ENCODE results near the gene TIMM29.

TIMM29 gene

GRCh38 chr19:10928563-10929401, at the start of gene TIMM29, which contains the start of gene YIPF2:
Gene TIMM29, plus strand, starts transcription at chr19:10928811. Its CDS starts 12 bp downstream, at chr19:10928823.
Gene YIPF2, minus strand, starts transcription at chr19:10928639. Its CDS starts 229 bp downstream, at chr19:10928410.
- DNase-seq (ENCODE audit: low spot score), result peak; percentile 96

DNA sequence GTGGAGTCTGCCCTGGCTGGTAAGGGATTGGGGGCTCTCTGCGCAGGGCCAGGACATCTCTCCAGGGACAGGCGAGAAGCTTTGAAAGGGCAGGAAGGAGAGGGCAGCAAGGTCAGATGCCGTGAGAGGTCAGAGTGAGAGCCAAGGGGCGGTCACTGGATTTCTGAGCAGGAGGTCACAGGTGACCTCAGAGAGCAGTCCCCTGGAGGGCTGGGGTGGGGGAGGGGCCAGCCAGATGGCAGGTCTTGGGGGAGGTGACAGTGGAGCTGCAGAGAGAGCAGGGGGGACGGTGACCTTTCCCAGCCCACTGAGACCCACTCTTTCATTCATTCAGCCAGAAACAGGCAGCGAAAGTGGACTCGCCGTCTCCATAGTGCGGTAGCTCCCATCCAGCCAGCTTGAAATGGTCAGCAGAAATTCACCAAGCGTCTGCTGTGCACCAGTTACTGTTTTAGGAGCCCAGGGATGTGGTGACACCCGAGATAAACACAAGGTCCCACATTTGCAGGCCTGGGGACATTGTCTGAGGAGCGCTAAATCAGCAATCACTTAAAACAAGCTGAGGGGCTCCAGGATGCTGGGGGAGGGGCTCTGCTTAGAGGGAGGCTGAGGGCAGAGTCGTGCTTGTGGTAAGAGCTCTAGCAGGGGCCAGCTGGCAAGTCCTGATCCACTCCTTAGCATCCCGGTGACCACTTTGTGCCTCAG, 47.1 kb upstream of the TIMM29 start:
- DNase-seq (ENCODE audit: low spot score), result no peak

DNA sequence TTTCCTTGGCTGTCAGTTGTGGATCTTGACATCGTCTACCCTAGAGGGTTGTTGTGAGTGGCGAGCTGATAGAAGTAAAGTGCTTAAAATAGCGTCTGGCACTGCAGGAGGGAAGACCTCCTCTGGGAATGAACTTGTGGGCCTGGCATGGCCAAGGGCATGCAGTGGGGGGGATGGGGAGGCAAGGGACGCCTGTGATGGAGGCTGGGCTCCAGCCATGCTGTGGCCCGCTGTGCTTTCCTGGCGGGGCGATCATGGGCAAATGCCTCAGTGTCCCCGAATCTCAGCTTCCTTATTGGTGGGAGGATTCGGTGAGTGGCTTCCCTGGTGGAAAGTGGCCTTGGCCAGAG, 46.5 kb upstream of the TIMM29 start:
- no peak for DNase-seq (ENCODE audit: low spot score)

- no peak for DNase-seq (ENCODE audit: low spot score)
These were observed 44.3 kb upstream of the TIMM29 start for GRCh38 chr19:10884274-10884673.

DNA sequence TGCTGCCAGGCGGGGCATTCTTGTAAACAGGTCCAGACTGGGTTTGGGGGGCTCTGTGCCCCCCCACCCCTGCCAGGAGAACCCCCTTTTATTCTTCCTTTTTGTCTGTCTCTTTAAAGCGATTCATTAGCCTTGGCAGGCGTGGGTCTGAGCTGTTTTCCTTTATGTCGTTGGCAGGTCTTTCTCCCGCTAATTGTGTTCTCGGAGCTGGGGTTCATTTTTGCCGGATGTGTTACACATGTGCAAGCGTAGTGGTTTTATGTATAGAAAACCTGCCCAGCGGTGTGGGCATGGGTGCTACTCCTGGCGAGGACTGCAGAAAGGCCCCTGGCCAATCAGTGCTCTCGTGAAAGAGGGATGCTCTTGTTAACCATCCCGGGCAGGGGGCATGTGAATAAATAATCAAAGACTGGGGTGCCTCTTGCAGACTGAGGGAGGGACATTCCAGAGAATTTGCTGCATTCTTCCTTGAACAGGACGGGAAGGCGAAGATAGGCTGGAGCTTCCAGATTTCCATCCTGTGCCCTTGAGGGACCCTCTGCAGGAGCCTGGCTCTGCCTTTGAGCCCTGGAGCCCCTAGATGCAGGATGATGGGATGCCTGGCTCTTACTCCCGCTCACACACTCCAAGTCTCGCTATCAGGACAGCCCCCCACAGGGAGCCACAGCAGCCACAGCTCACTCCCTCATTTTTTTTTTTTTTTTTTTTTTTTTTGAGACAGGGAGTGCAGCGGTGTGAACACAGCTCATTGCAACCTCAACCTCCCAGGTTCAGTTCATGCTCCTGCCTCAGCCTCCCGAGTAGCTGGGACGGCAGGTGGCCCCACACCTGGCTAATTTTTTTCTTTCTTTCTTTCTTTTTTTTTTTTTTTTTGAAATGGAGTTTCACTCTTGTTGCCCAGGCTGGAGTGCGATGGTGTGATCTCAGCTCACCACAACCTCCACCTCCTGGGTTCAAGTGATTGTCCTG, 43.1 kb upstream of the TIMM29 start:
- DNase-seq (ENCODE audit: low spot score), result no peak

DNA sequence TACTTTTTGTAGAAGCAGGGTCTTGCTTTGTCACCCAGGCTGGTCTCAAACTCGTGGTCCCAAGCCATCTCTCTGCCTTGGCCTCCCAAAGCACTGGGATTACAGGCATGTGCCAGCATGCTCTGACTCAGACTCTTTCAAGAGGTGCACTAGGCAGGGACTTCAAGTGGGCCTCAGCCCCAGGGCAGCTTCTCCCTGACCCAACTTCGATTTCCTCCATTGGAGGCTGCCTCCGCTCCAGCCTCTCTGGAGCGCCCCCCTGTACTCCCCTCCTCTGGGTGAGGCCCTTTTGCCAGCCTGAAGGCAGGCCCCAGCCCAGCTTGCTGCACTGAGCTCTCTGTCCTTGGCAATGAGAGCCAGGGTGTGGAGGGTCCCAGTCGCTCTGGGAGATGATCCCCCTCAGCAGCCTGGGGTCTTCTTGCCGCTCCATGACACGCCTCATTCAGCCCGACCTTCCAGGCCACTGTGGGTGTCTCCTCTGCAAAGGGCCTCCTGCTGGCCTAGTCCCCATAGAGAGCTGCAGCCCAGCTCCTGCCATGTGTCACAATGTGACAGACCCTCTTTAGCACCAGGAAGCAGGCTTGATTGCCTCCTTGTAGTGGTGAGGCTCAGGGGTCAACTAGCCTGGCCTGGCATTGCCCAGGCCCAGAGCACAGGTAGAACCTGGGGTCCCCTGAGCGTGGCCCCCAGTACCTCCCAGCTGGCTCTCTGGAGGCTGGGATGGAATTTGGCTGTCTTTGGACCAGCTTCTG, 40.8 kb upstream of the TIMM29 start:
- no peak for DNase-seq (ENCODE audit: low spot score)

DNA sequence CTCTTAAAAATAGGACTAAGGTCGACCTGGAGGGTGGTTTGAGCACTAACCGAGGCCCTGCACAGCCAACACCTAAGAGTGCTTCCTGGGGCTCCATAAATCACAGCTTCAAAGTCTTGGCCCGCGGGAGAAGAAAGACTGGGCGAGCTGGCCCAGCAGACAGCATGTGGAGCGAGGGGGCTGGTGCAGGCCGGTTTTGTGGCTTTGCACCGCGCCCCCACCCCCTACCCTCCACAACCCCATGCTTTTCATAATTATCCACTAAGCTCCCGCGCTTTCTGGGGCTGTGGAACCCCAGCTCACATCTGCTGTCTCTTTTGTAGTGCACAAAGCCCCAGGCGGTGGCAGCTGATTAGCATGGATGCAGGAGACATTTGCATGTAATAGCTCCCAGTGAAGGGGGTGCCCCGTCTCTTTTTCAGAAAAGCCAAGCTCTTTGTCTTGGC, 40.2 kb upstream of the TIMM29 start:
- no peak for DNase-seq (ENCODE audit: low spot score)

GRCh38 chr19:10889880-10890279, 38.7 kb upstream of the TIMM29 start:
- DNase-seq (ENCODE audit: low spot score), result no peak

- no peak for DNase-seq (ENCODE audit: low spot score)
These were observed 37.1 kb upstream of the TIMM29 start for GRCh38 chr19:10891405-10892086.

DNA sequence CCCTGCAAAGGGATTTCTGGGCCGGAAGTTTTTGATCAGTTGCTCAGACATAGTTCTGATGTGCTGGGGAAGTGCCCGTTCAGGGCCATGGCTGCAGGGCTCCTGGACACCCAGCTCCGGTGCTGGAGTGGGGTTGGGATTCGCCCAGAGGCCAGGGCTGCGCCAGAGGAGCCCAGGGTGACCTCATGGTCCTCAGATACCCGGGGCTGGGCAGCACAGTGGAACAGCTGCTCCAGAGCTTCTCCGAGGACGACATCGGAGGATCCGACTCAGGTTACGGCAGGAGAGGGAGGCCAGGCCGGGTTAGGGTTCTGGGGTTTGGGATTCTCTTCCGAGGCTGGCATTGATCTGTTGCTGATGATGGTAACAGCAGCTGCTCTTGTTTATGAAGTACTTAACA, 36.4 kb upstream of the TIMM29 start:
- DNase-seq (ENCODE audit: low spot score), result no peak

DNA sequence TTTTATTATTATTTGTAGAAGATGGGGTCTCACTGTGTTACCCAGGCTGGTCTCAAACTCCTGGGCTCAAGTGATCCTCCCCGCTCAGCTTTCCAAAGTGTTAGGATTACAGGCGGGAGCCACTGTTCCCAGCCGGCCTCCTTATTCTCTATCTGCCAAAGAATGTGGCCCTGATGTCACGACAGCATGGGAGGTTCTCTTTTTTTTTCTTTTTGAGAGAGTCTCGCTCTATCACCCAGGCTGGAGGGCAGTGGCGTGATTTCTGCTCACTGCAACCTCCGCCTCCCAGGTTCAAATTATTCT, 33.7 kb upstream of the TIMM29 start:
- no peak for DNase-seq (ENCODE audit: low spot score)

DNA sequence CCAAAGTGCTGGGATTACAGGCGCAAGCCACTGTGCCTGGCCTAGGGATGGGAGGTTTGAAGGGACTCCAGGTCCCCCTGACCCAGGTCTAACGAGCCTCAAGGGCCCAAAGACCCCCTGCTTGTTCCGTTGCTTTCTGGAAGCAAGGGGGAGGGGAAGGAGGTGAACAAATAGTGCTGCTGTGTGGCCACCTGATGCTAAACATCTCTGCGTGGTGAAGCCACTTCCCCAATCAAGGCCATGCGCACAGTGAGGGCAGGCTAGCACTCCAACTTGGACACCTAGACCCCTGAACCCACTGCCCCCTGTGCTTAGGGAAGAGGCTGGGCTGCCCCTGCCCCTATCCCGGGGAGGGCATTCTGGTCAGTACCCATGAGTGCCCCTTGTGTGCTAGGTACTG, 33.2 kb upstream of the TIMM29 start:
- no peak for DNase-seq (ENCODE audit: low spot score)

DNA sequence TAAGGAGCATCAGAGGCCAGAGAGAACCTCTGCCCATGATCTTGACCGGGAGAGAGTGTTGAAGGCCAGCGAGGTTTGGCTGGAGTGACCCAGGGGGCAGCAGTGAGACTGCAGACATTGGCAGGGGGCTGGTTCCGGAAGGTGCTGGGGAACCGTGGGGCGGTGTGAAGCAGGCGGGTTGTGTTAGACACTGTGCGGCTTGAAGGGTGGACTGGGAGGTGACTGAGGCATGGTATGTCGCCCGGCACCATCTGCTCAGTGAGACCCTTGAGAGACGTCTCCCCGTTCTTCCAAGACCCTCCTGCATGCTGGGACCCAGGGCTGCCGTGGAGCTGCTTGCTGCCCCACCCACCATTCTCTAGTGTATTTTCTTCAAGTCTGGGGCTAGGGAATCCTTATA, 32.7 kb upstream of the TIMM29 start:
- no peak for DNase-seq (ENCODE audit: low spot score)

- no peak for DNase-seq (ENCODE audit: low spot score)
These were observed 31.6 kb upstream of the TIMM29 start for GRCh38 chr19:10896851-10897526.

DNA sequence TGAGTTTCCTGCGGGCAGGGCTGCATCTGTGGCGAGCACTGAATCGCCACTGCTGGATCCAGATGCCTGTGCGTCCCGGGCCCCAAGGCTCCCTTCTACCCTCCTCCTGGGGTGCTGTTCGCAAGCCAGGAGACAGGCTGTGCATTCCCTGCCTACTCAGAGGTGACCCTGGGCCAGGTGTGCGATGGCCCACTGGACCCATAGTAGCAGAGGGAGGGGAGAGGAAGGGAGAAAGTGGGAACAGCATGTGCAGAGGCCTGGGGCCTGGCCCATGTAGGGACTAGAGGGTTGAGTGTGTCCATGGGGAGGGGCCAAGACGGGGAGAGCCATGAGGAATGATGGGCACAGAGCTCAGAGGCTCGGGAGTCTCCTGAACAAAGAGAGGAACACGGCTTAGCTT, 30.0 kb upstream of the TIMM29 start:
- no peak for DNase-seq (ENCODE audit: low spot score)

- DNase-seq (ENCODE audit: low spot score), result no peak
These were observed 29.4 kb upstream of the TIMM29 start for GRCh38 chr19:10899151-10899653.

GRCh38 chr19:10907925-10908324, 20.7 kb upstream of the TIMM29 start:
- DNase-seq (ENCODE audit: low spot score), result no peak

DNA sequence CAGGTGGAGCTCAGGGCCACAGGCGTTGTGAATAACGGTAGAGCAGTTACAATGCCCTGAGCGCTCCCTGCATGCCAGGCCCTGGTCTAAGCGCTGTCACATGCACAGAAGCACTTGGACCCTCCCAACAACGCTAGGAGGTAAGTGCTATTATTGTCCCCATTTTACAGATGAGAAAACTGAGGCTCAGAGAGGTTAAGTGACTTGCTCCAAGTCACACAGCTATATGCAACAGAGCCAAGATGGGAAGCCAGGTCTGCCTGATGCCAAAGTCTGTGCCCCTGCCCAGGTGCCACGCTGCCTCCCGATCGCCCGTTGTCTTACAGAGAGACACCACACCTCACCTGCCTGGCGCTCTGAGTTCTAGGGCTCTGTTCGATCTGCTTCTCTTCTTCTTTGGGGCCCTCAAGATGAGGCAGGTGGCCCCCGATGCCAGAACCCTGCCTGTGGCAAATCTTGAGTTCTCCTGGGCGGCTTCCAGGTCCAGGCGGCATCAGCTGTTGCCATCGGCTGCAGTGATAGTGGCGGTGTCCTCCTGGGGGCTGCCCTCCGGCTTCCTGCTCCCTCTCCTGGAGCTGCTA, 20.1 kb upstream of the TIMM29 start:
- DNase-seq (ENCODE audit: low spot score), result no peak

GRCh38 chr19:10911579-10912363, 16.8 kb upstream of the TIMM29 start:
- DNase-seq (ENCODE audit: low spot score), result no peak

Measured in CD4-positive, alpha-beta T cell treated with Interleukin-15 for 4 hours (primary cell).